ENCODE data around the gene IGSF21. TPM values are rescaled to one million over a fixed set of nuclear protein-coding genes. Genes with fewer than 3 reads are reported as not detected.

The IGSF21 gene
- total RNA-seq, 2 experiments from 2014 or later: not detected

DNA sequence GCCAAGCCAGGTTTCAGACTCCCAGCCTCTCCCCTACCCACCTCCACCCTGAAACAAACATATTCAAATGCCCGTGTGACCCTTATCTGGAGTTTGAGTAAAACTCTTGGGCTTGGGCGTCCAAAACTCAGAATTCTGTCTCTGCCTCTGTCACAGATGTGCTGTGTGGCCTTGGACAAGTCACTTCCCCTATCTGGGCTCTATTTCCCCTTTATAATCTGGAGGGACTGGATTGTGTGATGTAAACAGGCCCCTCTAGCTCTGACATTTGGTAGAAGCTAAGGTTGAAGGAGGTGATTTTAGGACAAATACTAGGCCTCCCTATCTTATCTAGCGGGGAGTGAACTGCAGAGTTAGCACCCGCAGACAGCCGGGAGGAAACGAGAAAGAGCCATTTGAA lies 67.5 kb downstream of the IGSF21 start:
- Mint-ChIP-seq H3K27me3 (peaks cover 15% of the 10 kb centered on the region), H3K4me1 (ENCODE audit: low read depth) (no peaks in the 10 kb centered on the region), H3K36me3 (ENCODE audit: low read depth) (no peaks in the 10 kb centered on the region), H3K4me3 (no peak overlapping the region), H3K9me3 (no peaks in the 10 kb centered on the region), H3K27ac (no peak overlapping the region)
- ChIA-PET POLR2A (no interaction called here), CTCF (no interaction called here)
- TF ChIP-seq CTCF (IDR thresholded peaks at IDR 0.05): no peak
- no peak for ATAC-seq
- DNase-seq: no peak
- intact Hi-C loops (cut with micrococcal nuclease): no loop called here

DNA sequence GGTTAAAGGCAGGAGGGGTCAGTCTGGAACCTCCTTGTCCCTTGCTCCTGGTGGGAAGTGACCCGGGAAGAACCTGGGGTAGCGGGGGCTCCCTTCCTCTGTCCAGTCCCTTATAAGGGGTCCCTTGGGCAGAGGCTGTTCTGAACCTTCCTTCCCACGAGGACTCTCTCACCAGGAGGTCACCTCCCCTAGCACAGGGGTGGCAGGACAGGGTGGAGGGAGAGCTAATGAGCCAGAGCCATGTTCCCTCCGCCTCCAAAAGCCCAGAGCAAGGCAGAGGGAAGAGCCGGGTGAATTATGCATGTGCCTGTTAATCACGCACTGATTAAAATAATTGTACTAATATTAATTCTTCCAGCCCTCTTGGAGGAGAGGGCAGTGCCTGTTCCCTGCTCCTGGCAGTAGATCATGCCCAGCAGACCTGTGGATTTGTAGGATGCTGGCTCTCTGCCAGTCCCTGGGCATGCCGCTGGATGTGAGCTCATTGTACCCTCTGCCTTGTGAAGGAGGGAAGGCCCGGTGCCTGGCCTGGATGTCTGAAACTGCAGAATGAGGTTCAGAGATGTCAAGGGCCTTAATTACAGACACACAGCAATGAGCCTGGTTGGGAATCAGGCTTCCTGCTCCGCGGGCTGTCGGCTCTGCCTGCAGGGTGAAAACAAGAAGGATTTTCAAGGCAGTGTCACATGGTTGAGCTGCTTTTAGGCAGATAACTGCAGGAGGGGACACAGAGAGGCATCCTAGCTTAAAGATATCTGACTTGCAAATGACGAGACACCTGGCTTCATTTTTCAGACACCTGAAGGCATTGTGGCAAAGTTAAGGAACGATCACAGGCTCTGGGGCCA lies 68.2 kb downstream of the IGSF21 start:
- DNase-seq (no peak), ATAC-seq (no peak)
- TF ChIP-seq CTCF (IDR thresholded peaks at IDR 0.05): no peak
- intact Hi-C loops (cut with micrococcal nuclease): no loop called here
- no peaks in the 10 kb centered on the region for H3K9me3 Mint-ChIP-seq
- CTCF ChIA-PET: no interaction called here
- H3K4me3 Mint-ChIP-seq: no peak overlapping the region
- POLR2A ChIA-PET: no interaction called here
- H3K36me3 Mint-ChIP-seq (ENCODE audit: low read depth): no peaks in the 10 kb centered on the region
- no peaks in the 10 kb centered on the region for H3K4me1 Mint-ChIP-seq (ENCODE audit: low read depth)
- H3K27ac Mint-ChIP-seq: no peak overlapping the region
- peaks cover 14% of the 10 kb centered on the region for H3K27me3 Mint-ChIP-seq

- Mint-ChIP-seq H3K27ac (no peak overlapping the region), H3K36me3 (ENCODE audit: low read depth) (no peaks in the 10 kb centered on the region), H3K9me3 (no peaks in the 10 kb centered on the region), H3K4me3 (no peak overlapping the region), H3K4me1 (ENCODE audit: low read depth) (no peaks in the 10 kb centered on the region), H3K27me3 (peaks cover 13% of the 10 kb centered on the region)
- TF ChIP-seq CTCF (IDR thresholded peaks at IDR 0.05): no peak
- ATAC-seq: no peak
- intact Hi-C loops (cut with micrococcal nuclease): no loop called here
- ChIA-PET POLR2A (no interaction called here), CTCF (no interaction called here)
- DNase-seq: no peak
Measured at GRCh38 chr1:18176619-18177018, 69.0 kb downstream of the IGSF21 start.

GRCh38 chr1:18178111-18178510 lies 70.5 kb downstream of the IGSF21 start:
- Mint-ChIP-seq H3K27ac (no peak overlapping the region), H3K4me3 (no peak overlapping the region), H3K4me1 (ENCODE audit: low read depth) (no peaks in the 10 kb centered on the region), H3K9me3 (no peaks in the 10 kb centered on the region), H3K36me3 (ENCODE audit: low read depth) (no peaks in the 10 kb centered on the region), H3K27me3 (peaks cover 13% of the 10 kb centered on the region)
- CTCF ChIA-PET: no interaction called here
- TF ChIP-seq CTCF (IDR thresholded peaks at IDR 0.05): no peak
- intact Hi-C loops (cut with micrococcal nuclease): no loop called here
- DNase-seq (no peak), ATAC-seq (no peak)
- POLR2A ChIA-PET: no interaction called here

GRCh38 chr1:18179009-18179408 lies 71.4 kb downstream of the IGSF21 start:
- no peaks in the 10 kb centered on the region for H3K36me3 Mint-ChIP-seq (ENCODE audit: low read depth)
- ChIA-PET POLR2A (no interaction called here), CTCF (no interaction called here)
- no peak overlapping the region for H3K27ac Mint-ChIP-seq
- intact Hi-C loops (cut with micrococcal nuclease): no loop called here
- no peaks in the 10 kb centered on the region for H3K4me1 Mint-ChIP-seq (ENCODE audit: low read depth)
- no peak for TF ChIP-seq CTCF (IDR thresholded peaks at IDR 0.05)
- H3K9me3 Mint-ChIP-seq: no peaks in the 10 kb centered on the region
- DNase-seq: no peak
- no peak for ATAC-seq
- no peak overlapping the region for H3K4me3 Mint-ChIP-seq
- H3K27me3 Mint-ChIP-seq: peaks cover 13% of the 10 kb centered on the region

All from activated CD8-positive, alpha-beta T cell treated with anti-CD3 and anti-CD28 coated beads for 36 hours (primary cell).